Kasumi-1 (cell line): ENCODE measurements around the gene TFPI2.

ENCODE experiments used
- DNase-seq, 2 experiments: peaks; one replicate each; lab custom pipeline; 2025; lab: John Stamatoyannopoulos, UW

TFPI2 gene

GRCh38 chr7:93906267-93906666 is 15.7 kb upstream of the TFPI2 start, which contains the start of gene GNGT1:
TSS of gene GNGT1 (plus strand) at chr7:93906567. CDS start at chr7:93906747, 180 bp downstream.
- DNase-seq: no peak

- peak; percentile 17 to 22 for DNase-seq
Observed at GRCh38 chr7:93902777-93903423, 12.3 kb upstream of the TFPI2 start.

GRCh38 chr7:93897680-93898079 is 7.1 kb upstream of the TFPI2 start:
- no peak for DNase-seq

- DNase-seq: no peak
Observed at GRCh38 chr7:93895859-93896600, 5.5 kb upstream of the TFPI2 start.

- no peak for DNase-seq
Observed at GRCh38 chr7:93894966-93895640, 4.5 kb upstream of the TFPI2 start.

GRCh38 chr7:93894426-93894825 is 3.9 kb upstream of the TFPI2 start:
- no peak for DNase-seq

- no peak for DNase-seq
Observed at GRCh38 chr7:93890041-93890463, 501 bp downstream of the TFPI2 start.

- DNase-seq: no peak
Observed at GRCh38 chr7:93889261-93889660, 1.3 kb downstream of the TFPI2 start.

GRCh38 chr7:93884541-93884940 is 6.0 kb downstream of the TFPI2 start:
- DNase-seq: no peak

GRCh38 chr7:93883917-93884345 is 6.6 kb downstream of the TFPI2 start:
- no peak for DNase-seq

GRCh38 chr7:93883078-93883916 is 7.3 kb downstream of the TFPI2 start:
- no peak for DNase-seq

- no peak for DNase-seq
Observed at GRCh38 chr7:93882468-93882867, 8.1 kb downstream of the TFPI2 start.

GRCh38 chr7:93879356-93879755 is 11.2 kb downstream of the TFPI2 start:
- no peak for DNase-seq

GRCh38 chr7:93877742-93878141 is 12.8 kb downstream of the TFPI2 start:
- DNase-seq: no peak

- DNase-seq: no peak
Observed at GRCh38 chr7:93873998-93874574, 16.5 kb downstream of the TFPI2 start.

- DNase-seq: no peak
Observed at GRCh38 chr7:93866886-93867285, 23.7 kb downstream of the TFPI2 start.

- DNase-seq: no peak
Observed at GRCh38 chr7:93862651-93863050, 27.9 kb downstream of the TFPI2 start.

GRCh38 chr7:93861325-93861949 is 29.1 kb downstream of the TFPI2 start:
- peak in 1 of 2 experiments; percentile 1 for DNase-seq

- no peak for DNase-seq
Observed at GRCh38 chr7:93860261-93860660, 30.3 kb downstream of the TFPI2 start.

- no peak for DNase-seq
Observed at GRCh38 chr7:93858857-93859256, 31.7 kb downstream of the TFPI2 start.

- DNase-seq: no peak
Observed at GRCh38 chr7:93856323-93856722, 34.2 kb downstream of the TFPI2 start.
